Measurements from ENCODE around the gene ZNF274.
A peak's percentile ranks its signal among the peaks of the same experiment; 100 is the strongest.

ZNF274 gene

DNA sequence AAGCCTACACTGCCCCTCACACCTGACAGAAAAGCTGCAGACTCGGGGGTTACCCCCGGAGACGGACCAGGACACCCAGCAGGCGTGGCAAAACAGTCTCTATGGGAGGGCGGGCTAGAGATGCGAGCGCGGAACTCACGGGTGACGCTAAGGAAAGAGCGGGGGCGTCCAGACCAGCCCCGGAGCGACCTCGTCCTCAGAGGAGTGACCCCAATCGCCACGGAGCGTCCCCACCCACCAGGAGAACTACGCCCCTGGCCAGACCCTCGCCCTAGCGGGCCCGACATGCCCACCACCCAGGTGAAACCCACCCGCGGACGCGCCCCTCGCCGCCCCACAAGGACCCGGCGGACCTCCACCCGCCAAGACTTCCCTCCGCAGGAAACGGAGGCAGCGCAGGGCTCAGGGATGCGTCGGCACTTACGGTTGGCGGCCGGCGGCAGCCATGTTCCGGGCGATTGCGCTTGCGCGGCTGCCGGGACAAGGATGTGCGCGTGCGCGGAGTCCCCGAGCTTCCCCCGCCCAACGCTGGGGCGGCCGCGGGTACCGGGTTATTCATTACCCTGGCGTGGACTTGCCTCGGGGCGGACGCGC is 32.4 kb upstream of the ZNF274 start, which contains the start of gene ZNF329:
Gene ZNF329, minus strand, starts transcription at position 462 of the 594 bp plus-strand sequence. CDS start 21,286 bp downstream, outside the sequence.
- no peaks in the 10 kb centered on the region for H3K9me3 ChIP-seq (replicated peaks; ENCODE audit: insufficient read depth, low read length)
- H4K20me1 ChIP-seq (ENCODE audit: insufficient read depth, low read length): no peaks in the 10 kb centered on the region
- H3K4me2 ChIP-seq (ENCODE audit: low read depth, low read length): peak within 1 kb of the TSS; percentile 64
- no peaks in the 10 kb centered on the region for H3K36me3 ChIP-seq (replicated peaks; ENCODE audit: insufficient read depth, low read length)
- peak; percentile 80 for DNase-seq
- H3K9me2 ChIP-seq (replicated peaks; ENCODE audit: insufficient read depth, low read length): no peaks in the 10 kb centered on the region
- TF ChIP-seq EZH2phosphoT487 (IDR thresholded peaks at IDR 0.05; ENCODE audit: low read length) (no peak), CTCF (IDR thresholded peaks at IDR 0.05; ENCODE audit: low read length) (no peak), EZH2 (optimal IDR thresholded peaks at IDR 0.05; ENCODE audit: low read depth, low read length) (no peak)
- H3K27me3 ChIP-seq (replicated peaks; ENCODE audit: insufficient read depth, low read length): no peaks in the 10 kb centered on the region
- no peaks in the 10 kb centered on the region for H3F3A ChIP-seq (ENCODE audit: insufficient read depth, low read length)
- H3K4me1 ChIP-seq (ENCODE audit: low read length): no peaks in the 10 kb centered on the region
- H3K4me3 ChIP-seq (ENCODE audit: low read length): peak within 1 kb of the TSS; percentile 88
- peak within 1 kb of the TSS; percentile 93 for H2AFZ ChIP-seq (ENCODE audit: low read length)
- 0 out of 2 replicates have a peak, but pooled peaks cover 4% of the 10 kb centered on the region for H3K79me2 ChIP-seq (ENCODE audit: low read length)
- H3K9ac ChIP-seq (ENCODE audit: low read length): peak within 1 kb of the TSS; percentile 46; the same call in 1 of the 2 replicates
- no peak within 1 kb of the TSS for H3K27ac ChIP-seq (ENCODE audit: low read length)

DNA sequence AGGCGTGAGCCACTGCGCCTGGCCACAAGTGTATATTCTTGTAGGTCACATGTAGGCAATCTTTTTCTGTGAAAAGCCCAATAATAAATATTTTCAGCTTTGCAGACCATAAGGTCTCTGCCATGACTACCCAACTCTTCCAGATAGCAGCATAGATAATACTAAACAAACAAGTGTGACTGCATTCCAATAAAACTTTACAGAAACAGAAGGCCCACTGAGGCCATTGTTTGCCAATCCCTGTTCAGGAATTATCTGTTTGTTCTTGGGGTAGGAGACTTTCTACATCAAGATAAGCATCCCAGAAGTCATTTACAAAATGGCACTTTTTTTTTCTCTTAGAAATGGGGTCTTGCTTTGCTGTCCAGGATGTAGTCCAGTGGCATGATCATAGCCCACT is 29.5 kb upstream of the ZNF274 start:
- no peaks in the 10 kb centered on the region for H3K9me3 ChIP-seq (replicated peaks; ENCODE audit: insufficient read depth, low read length)
- no peak overlapping the region for H3K27ac ChIP-seq (ENCODE audit: low read length)
- no peaks in the 10 kb centered on the region for H3K4me1 ChIP-seq (ENCODE audit: low read length)
- no peaks in the 10 kb centered on the region for H3F3A ChIP-seq (ENCODE audit: insufficient read depth, low read length)
- H3K36me3 ChIP-seq (replicated peaks; ENCODE audit: insufficient read depth, low read length): no peaks in the 10 kb centered on the region
- H3K9ac ChIP-seq (ENCODE audit: low read length): no peak overlapping the region
- no peaks in the 10 kb centered on the region for H3K27me3 ChIP-seq (replicated peaks; ENCODE audit: insufficient read depth, low read length)
- no peaks in the 10 kb centered on the region for H3K9me2 ChIP-seq (replicated peaks; ENCODE audit: insufficient read depth, low read length)
- H2AFZ ChIP-seq (ENCODE audit: low read length): no peak overlapping the region
- TF ChIP-seq EZH2phosphoT487 (IDR thresholded peaks at IDR 0.05; ENCODE audit: low read length) (no peak), CTCF (IDR thresholded peaks at IDR 0.05; ENCODE audit: low read length) (no peak), EZH2 (optimal IDR thresholded peaks at IDR 0.05; ENCODE audit: low read depth, low read length) (no peak)
- H4K20me1 ChIP-seq (ENCODE audit: insufficient read depth, low read length): no peaks in the 10 kb centered on the region
- no peaks in the 10 kb centered on the region for H3K79me2 ChIP-seq (ENCODE audit: low read length)
- H3K4me2 ChIP-seq (ENCODE audit: low read depth, low read length): no peak overlapping the region
- no peak overlapping the region for H3K4me3 ChIP-seq (ENCODE audit: low read length)
- no peak for DNase-seq

- Histone ChIP-seq H2AFZ (ENCODE audit: low read length) (no peak overlapping the region), H3K4me3 (ENCODE audit: low read length) (no peak overlapping the region), H3F3A (ENCODE audit: insufficient read depth, low read length) (no peaks in the 10 kb centered on the region), H3K9me2 (replicated peaks; ENCODE audit: insufficient read depth, low read length) (no peaks in the 10 kb centered on the region), H3K9me3 (replicated peaks; ENCODE audit: insufficient read depth, low read length) (no peaks in the 10 kb centered on the region), H3K36me3 (replicated peaks; ENCODE audit: insufficient read depth, low read length) (no peaks in the 10 kb centered on the region), H3K9ac (ENCODE audit: low read length) (no peak overlapping the region), H3K27me3 (replicated peaks; ENCODE audit: insufficient read depth, low read length) (no peaks in the 10 kb centered on the region), H3K4me2 (ENCODE audit: low read depth, low read length) (no peak overlapping the region), H3K79me2 (ENCODE audit: low read length) (no peaks in the 10 kb centered on the region), H4K20me1 (ENCODE audit: insufficient read depth, low read length) (no peaks in the 10 kb centered on the region), H3K27ac (ENCODE audit: low read length) (no peak overlapping the region), H3K4me1 (ENCODE audit: low read length) (no peaks in the 10 kb centered on the region)
- DNase-seq: no peak
- no peak for TF ChIP-seq EZH2 (optimal IDR thresholded peaks at IDR 0.05; ENCODE audit: low read depth, low read length)
- no peak for TF ChIP-seq EZH2phosphoT487 (IDR thresholded peaks at IDR 0.05; ENCODE audit: low read length)
- no peak for TF ChIP-seq CTCF (IDR thresholded peaks at IDR 0.05; ENCODE audit: low read length)
Observed at GRCh38 chr19:58154287-58154678, 28.6 kb upstream of the ZNF274 start.

Measured in MM.1S (cell line).